CD4-positive, alpha-beta T cell treated with Interleukin-12 subunit alpha and Interleukin-12 subunit beta, for 1 hour (primary cell): Measurements from ENCODE around the gene SIPA1L3.

Source experiments
- DNase-seq: peaks from one replicate; pipeline ENCODE4 v3.0.0-alpha.2; 2020

The SIPA1L3 gene

GRCh38 chr19:38250821-38251563 is 344.0 kb downstream of the SIPA1L3 start:
- DNase-seq: no peak

- no peak for DNase-seq
Observed at GRCh38 chr19:38251564-38252051, 344.6 kb downstream of the SIPA1L3 start.

- no peak for DNase-seq
Observed at GRCh38 chr19:38252385-38252784, 345.4 kb downstream of the SIPA1L3 start.

DNA sequence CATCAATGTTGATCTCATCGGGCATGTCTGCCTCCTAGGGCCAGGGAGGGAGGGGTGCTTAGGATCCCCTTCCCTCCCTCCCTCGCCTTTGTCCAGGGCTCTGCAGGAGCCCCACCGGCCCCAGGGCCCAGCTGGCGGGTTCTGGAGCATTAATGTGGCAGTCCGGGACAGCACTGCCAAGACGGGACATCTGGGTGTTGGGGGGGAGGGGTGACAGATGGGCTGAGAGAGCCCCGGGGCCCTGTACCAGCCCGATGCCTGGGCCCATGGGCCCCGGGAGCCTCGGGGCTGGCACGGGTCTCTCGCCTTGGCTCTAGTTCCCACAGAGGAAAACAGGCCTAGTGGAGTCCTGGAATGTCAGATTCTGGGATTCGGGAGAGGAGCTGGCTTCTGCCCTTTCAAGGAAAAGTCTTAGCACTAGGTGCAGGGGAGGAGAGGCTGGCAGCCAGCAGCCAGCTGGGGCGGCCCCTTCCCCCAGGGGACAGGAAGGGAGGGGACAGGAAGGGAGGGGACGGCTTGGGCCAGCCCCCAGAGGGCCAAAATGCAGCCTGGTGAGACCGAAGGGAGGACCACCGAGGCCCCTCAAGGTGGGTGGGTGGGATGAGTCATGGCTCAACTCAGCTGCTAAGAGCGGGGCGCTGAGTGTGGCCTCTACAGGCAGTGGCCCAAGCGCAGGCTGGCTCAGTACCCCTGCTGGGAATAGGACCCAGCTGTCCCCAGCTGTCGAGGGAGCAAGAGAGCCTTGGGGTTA is 346.1 kb downstream of the SIPA1L3 start:
- DNase-seq: no peak

- no peak for DNase-seq
Observed at GRCh38 chr19:38253788-38254187, 346.8 kb downstream of the SIPA1L3 start.

- DNase-seq: no peak
Observed at GRCh38 chr19:38255383-38256014, 348.5 kb downstream of the SIPA1L3 start.
